GM19023 (cell line): ENCODE data around the gene TMEM60.
"Not testable (repeated sequence)": the region's sequence is repeated elsewhere in the genome, so short reads cannot be mapped to it uniquely, and the experiment has no call there.

Experiments
- ATAC-seq: cut with Tn5 transposase; IDR thresholded peaks from one replicate; pipeline ENCODE4 v1.9.1; 2021; ENCODE audit warnings: mild to moderate bottlenecking, moderate library complexity; ENCODE audit not compliant: unreplicated experiment

Gene TMEM60, protein sequence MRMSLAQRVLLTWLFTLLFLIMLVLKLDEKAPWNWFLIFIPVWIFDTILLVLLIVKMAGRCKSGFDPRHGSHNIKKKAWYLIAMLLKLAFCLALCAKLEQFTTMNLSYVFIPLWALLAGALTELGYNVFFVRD

GRCh38 chr7:77798394-77799077 is at the start of gene TMEM60, which contains the start of gene PHTF2:
Gene TMEM60 (minus strand): TSS chr7:77798434. CDS start chr7:77794373, 4,061 bp downstream.
Gene PHTF2 (plus strand): TSS chr7:77798773.
- ATAC-seq = peak; percentile 92

DNA sequence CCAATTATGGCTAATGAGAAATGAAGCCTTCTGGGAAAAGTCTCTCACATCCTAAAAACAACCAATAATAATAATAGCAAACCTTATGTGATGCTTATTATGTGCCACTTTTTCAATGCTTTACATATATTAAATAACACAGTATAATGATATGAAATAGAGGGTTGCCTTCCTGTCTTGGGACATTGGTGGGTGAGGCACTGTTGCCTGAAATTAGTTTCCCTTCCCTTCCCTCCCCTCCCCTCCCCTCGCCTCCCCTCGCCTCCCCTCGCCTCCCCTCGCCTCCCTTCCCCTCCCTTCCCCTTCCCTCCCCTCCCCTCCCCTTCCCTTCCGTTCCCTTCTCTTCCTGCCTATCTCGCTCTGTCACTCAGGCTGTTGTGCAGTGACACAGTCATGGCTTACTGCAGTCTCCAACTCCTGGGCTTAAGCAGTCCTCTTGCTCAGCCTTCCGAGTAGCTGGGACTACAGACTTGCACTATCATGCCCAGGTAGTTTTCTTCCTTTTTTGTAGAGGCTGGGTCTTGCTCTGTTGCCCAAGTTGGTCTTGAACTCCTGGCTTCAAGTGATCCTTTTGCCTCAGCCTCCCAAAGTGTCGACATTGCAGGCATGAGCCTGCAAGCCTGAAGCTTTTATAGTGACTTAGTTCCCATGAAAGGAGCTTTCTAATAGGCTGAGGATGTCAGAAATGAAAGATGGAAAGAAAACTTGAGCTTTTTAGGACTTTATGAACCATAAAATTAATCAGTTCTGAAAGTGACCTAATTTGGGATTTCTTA is 48.3 kb upstream of the TMEM60 start:
- no peak for ATAC-seq

DNA sequence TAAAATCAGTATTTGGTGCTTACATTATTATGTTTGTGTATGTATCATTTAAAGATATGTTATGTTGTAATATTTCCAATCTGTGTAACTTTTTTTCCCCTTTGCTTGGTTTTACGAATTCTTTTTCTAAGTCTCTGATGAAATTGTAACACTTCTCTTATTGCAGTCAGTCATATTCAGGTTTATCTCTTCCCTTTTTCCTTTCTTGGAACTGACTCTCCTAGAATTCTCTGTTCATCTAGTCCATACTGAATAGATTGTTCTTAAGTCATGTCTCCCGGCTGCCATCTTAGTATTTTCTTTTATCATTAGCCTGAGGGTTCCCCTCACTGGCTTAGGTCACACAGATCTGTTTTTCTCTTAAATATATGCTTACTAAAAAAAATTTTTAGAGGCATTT is 45.0 kb upstream of the TMEM60 start:
- ATAC-seq = no peak

DNA sequence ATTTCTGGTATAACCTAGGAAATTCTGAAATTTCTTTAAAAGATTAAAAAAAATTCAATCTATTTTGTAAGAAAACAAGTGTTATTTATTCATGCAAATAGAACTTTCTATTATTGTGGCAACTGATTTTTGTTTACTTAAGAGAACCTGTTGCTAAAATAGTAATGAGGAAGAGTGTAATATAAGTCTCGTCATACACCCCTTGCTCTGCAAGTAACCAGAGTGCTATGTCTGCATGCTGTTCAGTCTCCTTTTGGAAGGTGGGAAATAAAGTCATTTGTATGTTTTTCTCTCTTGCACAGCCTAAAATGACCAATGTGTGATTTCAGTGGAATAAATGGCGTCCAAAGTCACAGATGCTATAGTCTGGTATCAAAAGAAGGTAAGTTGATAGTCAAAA is 41.7 kb upstream of the TMEM60 start:
- no peak for ATAC-seq

- no peak for ATAC-seq
Observed at GRCh38 chr7:77838929-77839491, 40.8 kb upstream of the TMEM60 start.

GRCh38 chr7:77837966-77838365 is 39.7 kb upstream of the TMEM60 start:
- ATAC-seq = no peak

- ATAC-seq = no peak
Observed at GRCh38 chr7:77837275-77837674, 39.0 kb upstream of the TMEM60 start.

DNA sequence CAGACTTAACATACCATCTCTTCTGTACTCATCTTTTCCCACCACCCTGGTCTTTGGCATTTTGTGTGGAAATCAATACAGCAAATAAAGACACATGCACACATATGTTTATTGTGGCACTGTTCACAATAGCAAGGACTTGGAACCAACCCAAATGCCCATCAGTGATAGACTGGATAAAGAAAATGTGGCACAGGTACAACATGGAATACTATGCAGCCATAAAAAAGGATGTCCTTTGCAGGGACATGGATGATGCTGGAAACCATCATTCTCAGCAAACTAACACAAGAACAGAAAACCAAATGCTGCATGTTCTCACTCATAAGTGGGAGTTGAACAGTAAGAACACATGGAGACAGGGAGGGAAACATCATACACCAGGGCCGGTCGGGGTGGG is 38.2 kb upstream of the TMEM60 start:
- ATAC-seq = not testable (repeated sequence)

DNA sequence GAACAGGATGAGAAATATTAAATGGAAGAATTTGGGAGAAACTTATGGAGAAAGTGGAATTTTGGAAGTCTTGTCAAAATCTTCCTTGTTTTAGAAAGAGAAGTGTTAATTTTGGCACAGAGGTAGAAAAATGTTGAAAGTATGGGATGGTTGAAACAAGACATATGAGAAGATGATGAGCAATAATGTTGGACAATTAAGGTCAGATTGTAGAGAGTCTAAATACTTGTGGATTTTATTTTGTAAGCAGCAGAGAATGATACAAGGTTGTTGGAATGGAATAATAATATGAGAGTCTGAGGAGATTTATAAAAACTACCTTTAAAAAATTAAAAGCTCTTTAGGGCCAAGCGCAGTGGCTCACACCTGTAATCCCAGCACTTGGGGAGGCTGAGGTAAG is 34.9 kb upstream of the TMEM60 start:
- no peak for ATAC-seq

DNA sequence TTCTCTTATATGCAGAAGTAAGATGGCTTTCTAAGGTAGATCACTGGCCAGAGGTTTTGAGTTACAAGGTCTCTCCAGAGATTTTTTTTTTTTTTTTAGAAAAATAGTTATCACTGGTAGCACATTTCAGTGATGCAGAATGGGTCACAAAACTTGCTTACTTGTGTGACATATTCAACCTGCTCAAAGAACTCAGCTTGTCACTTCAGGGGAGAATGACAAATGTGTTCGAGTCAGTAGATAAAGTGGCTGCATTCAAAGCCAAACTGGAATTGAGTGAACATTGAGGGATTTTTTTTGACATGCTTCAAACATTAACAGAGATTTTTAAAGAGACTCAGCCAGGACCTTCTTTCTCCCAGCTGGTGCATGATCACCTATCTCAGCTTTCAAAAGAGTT is 33.7 kb upstream of the TMEM60 start:
- ATAC-seq = no peak

GRCh38 chr7:77831481-77831880 is 33.2 kb upstream of the TMEM60 start:
- ATAC-seq = no peak

GRCh38 chr7:77830649-77831355 is 32.6 kb upstream of the TMEM60 start:
- ATAC-seq = no peak

DNA sequence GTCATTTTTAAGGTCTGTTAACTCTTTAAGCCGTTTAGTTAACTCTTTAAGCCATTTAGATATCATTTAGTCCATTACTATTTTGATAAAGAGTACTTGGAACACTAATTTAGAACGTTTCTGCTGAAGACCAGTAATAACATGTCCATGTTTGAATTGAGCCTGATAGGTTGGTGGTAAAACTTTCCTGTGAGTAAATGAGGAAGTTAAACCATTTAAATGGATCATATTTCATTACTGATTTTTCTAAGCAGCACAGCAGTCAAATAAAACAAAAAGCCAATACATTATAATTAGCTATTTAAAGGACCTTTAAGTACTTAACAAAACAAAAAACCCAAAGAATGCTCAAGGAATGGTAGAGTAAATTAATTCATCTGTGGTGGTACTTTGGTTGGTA is 29.8 kb upstream of the TMEM60 start:
- no peak for ATAC-seq

- ATAC-seq = no peak
Observed at GRCh38 chr7:77826300-77826699, 28.1 kb upstream of the TMEM60 start.

DNA sequence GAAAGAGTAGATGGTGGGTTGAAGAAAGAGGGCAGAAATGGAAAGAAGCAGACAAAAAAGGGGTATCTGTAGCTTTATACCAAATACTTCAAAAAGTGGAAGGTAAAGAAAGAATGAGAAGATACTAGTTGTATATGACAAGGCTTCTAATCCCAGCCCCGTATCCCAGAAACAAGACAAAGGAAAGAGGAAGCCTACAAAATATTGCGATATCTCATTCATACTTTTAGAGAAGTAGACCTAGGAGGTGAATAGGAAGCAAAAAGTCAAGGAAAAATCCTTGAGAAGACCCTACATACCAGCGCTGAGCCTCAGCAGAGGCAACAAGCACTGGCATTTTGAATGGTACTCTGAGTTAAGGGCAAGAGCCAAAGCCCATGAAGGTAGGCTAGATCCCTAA is 26.9 kb upstream of the TMEM60 start:
- no peak for ATAC-seq

DNA sequence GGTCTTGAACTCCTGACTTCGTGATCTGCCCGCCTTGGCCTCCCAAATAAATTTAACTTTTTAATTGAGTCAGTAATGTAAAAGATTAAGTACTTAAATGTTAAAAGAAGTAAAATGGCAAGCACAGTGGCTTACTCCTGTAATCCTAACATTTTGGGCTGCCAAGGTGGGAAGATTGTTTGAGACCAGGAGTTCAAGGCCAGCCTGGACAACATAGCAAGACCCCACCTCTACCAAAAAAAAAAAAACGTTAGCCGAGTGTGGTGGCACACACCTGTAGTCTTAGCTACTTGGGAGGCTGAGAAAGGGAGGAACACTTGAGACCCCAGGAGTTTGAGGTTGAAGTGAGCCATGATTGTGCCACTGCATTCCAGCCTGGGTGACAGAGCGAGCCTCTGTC is 26.4 kb upstream of the TMEM60 start:
- no peak for ATAC-seq

DNA sequence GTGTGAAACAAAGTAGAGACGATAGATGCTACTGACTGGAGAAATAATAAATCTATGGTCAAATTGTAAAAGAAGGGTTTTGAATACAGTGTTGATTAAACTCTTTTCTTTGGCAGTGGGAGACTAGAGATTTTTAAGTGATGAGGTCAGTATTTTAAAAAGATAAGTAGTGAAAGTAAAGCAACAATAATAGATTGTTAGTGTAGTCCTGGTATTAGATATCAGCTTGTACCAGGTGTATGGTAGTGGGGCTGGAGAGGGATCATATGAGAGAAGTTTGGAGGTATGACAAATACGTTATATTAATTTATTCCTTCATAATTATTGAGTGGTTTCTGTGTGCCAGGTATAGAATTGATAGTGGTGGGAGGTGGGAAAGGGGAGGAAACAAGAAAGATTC is 25.6 kb upstream of the TMEM60 start:
- ATAC-seq = no peak

- no peak for ATAC-seq
Observed at GRCh38 chr7:77822269-77822668, 24.0 kb upstream of the TMEM60 start.

DNA sequence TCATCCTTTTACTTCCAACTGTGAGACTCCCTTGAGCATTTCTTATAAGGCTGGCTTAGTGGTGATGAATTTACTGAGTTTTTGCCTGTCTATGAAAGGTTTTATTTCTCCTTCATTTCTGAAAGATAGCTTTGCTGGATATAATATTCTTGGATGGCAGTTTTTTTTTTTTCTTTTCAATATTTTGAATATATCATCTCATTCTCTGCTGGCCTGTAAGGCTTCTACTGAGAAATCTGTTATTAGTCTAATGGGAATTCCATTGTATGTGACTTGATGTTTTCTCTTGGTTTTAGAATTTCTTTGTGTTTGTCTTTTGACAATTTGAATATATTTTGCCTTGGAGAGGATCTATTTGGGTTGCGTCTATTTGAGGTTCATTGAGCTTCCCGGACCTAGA is 22.7 kb upstream of the TMEM60 start:
- no peak for ATAC-seq

GRCh38 chr7:77819021-77819420 is 20.8 kb upstream of the TMEM60 start:
- no peak for ATAC-seq

DNA sequence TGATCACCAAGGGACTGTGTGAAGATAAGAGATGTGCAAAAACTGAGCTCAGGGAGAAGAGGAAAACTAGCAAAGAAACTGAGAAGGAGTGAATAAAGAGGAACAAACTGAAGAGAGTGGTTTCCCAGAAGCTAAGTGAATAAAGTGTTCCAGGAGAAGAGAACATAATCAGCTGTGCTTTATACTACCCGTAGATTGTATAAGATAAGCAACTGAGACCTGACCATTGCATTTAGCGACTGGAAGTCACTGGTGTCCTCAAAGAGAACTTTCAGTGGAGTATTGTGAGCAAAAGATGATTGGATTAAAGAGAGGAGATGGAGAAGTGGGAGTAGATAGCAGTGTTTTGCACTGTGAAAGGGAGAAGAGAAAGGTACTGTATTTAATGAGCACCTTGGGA is 14.9 kb upstream of the TMEM60 start:
- no peak for ATAC-seq
